ENCODE measurements around the gene COL16A1.
A peak's percentile ranks its signal among the peaks of the same experiment; 100 is the strongest.

COL16A1 gene

GRCh38 chr1:31705080-31705866 lies 1.5 kb upstream of the COL16A1 start:
- TF ChIP-seq POLR2AphosphoS5 (IDR thresholded peaks at IDR 0.05; ENCODE audit: low read depth, low read length) (no peak), FOXP2 (optimal IDR thresholded peaks at IDR 0.05; ENCODE audit: borderline replicate concordance, extremely low read depth, extremely low read length, insufficient read depth) (peak; percentile 35)

- no peak for TF ChIP-seq SIN3A (IDR thresholded peaks at IDR 0.05; ENCODE audit: borderline replicate concordance, insufficient read depth, low read length)
- no peak for TF ChIP-seq TAF1 (IDR thresholded peaks at IDR 0.05; ENCODE audit: borderline replicate concordance, insufficient read depth, low read length)
- no peak for TF ChIP-seq REST (IDR thresholded peaks at IDR 0.05; ENCODE audit: insufficient read depth in 1 of 2, low read depth in 2 of 2, low read length in 2 of 2)
- TF ChIP-seq POLR2AphosphoS5 (IDR thresholded peaks at IDR 0.05; ENCODE audit: low read depth, low read length): no peak
These were observed 658 bp upstream of the COL16A1 start for GRCh38 chr1:31704271-31705079.

DNA sequence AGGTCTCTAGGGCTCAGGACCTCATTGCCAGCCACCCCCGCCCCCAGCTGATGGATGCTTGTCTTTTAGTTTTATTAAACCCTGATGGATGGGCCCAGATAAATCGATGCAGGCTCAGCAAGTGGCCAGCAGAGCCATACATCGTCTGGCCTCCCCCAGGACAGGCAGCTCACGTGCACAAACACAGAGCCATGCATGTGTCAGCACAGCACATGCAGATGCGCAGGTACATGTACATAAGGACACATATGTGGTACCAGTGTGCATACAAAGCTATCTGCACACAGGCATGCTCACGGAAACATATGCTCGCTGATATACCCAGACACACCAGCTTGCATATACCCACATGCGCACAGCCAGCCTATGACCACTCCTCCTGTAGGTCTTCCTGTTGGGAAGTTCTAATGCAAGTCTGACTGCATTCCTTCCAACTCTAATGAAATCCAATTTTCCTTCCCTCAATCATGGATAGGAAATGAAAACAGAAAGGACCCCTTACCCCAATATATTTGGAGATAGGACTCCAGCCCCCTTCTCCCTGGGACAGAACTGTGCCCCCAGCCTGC lies 897 bp downstream of the COL16A1 start:
- TF ChIP-seq TAF1 (IDR thresholded peaks at IDR 0.05; ENCODE audit: borderline replicate concordance, insufficient read depth, low read length) (no peak), SIN3A (IDR thresholded peaks at IDR 0.05; ENCODE audit: borderline replicate concordance, insufficient read depth, low read length) (no peak), REST (IDR thresholded peaks at IDR 0.05; ENCODE audit: insufficient read depth in 1 of 2, low read depth in 2 of 2, low read length in 2 of 2) (no peak), FOXP2 (optimal IDR thresholded peaks at IDR 0.05; ENCODE audit: borderline replicate concordance, extremely low read depth, extremely low read length, insufficient read depth) (no peak), POLR2AphosphoS5 (IDR thresholded peaks at IDR 0.05; ENCODE audit: low read depth, low read length) (no peak)

- TF ChIP-seq REST (IDR thresholded peaks at IDR 0.05; ENCODE audit: insufficient read depth in 1 of 2, low read depth in 2 of 2, low read length in 2 of 2) (peak; percentile 16 to 60; a peak in 1 of 4 replicates), POLR2AphosphoS5 (IDR thresholded peaks at IDR 0.05; ENCODE audit: low read depth, low read length) (peak; percentile 40; the same call in 1 of the 2 replicates), FOXP2 (optimal IDR thresholded peaks at IDR 0.05; ENCODE audit: borderline replicate concordance, extremely low read depth, extremely low read length, insufficient read depth) (peak; percentile 56), SIN3A (IDR thresholded peaks at IDR 0.05; ENCODE audit: borderline replicate concordance, insufficient read depth, low read length) (peak; percentile 42; the same call in 1 of the 2 replicates), TAF1 (IDR thresholded peaks at IDR 0.05; ENCODE audit: borderline replicate concordance, insufficient read depth, low read length) (peak; percentile 48; the same call in 1 of the 2 replicates)
These were observed 2.6 kb downstream of the COL16A1 start for GRCh38 chr1:31701091-31701736.

DNA sequence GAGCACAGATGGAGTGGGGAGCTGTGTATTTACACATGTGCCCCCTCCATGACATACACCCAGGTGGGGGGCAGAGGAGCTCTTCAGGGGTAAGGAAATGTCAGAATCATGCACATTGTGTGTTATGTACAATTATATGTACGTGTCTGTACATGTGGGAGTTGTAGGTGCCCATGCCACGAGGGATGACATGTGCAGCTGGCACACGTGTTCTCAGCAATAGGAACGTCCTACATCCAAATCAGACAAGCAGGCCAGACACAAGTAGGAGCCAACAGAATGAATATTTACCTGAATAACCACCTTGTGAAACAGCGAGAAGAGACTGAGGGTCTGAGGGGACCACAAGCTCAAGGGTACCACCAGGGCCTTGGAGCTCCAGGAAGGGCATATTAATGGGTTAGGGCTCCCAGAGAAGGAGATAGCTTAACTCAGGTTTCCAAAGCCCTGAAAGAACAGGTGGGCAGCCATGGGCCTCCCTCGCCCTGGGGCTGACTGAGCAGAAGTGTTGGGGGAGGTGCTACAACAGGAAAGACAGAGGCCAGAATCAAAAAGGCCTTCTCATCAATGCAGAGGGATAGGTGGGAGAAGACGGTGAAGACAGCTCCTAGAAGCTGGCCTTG lies 3.2 kb downstream of the COL16A1 start:
- TF ChIP-seq TAF1 (IDR thresholded peaks at IDR 0.05; ENCODE audit: borderline replicate concordance, insufficient read depth, low read length): no peak
- TF ChIP-seq POLR2AphosphoS5 (IDR thresholded peaks at IDR 0.05; ENCODE audit: low read depth, low read length): no peak
- TF ChIP-seq REST (IDR thresholded peaks at IDR 0.05; ENCODE audit: insufficient read depth in 1 of 2, low read depth in 2 of 2, low read length in 2 of 2): no peak
- no peak for TF ChIP-seq SIN3A (IDR thresholded peaks at IDR 0.05; ENCODE audit: borderline replicate concordance, insufficient read depth, low read length)
- no peak for TF ChIP-seq FOXP2 (optimal IDR thresholded peaks at IDR 0.05; ENCODE audit: borderline replicate concordance, extremely low read depth, extremely low read length, insufficient read depth)
